LNCAP (cell line): ENCODE data around the gene MAGEC1.

ENCODE experiments used
- CTCF ChIP-seq: fragments of 450-650 bp; IDR thresholded peaks from 2 replicates; pipeline ENCODE4 v1.5.1; 2017; ENCODE audit warnings: mild to moderate bottlenecking

Gene MAGEC1

GRCh38 chrX:141917801-141918200 is 14.1 kb downstream of the MAGEC1 start:
- TF ChIP-seq CTCF, result no peak

GRCh38 chrX:141924293-141924692 is 20.6 kb downstream of the MAGEC1 start:
- no peak for TF ChIP-seq CTCF

- no peak for TF ChIP-seq CTCF
These were observed 24.7 kb downstream of the MAGEC1 start for GRCh38 chrX:141928432-141928831.

- TF ChIP-seq CTCF, result no peak
These were observed 30.5 kb downstream of the MAGEC1 start for GRCh38 chrX:141934059-141934641.

GRCh38 chrX:141935645-141936044 is 32.0 kb downstream of the MAGEC1 start:
- TF ChIP-seq CTCF, result no peak

- peak; percentile 30; the same call in 1 of the 2 replicates for TF ChIP-seq CTCF
These were observed 32.4 kb downstream of the MAGEC1 start for GRCh38 chrX:141936080-141936479.

- no peak for TF ChIP-seq CTCF
These were observed 37.5 kb downstream of the MAGEC1 start for GRCh38 chrX:141941234-141941633.

- TF ChIP-seq CTCF, result no peak
These were observed 41.7 kb downstream of the MAGEC1 start for GRCh38 chrX:141945426-141945825.
